Activated naive CD4-positive, alpha-beta T cell treated with anti-CD3 and anti-CD28 coated beads, Interleukin-2, amount 50 U/mL, for 24 hours (primary cell): ENCODE measurements around the gene POLR2C.
A peak's percentile ranks its signal among the peaks of the same experiment; 100 is the strongest.

Experiments used
- H3K27ac Mint-ChIP-seq: one replicate; pipeline ENCODE4 v1.8.0; 2021; ENCODE audit warnings: mild to moderate bottlenecking, mixed read lengths
- H3K27me3 Mint-ChIP-seq: one replicate; pipeline ENCODE4 v1.8.0; 2021; ENCODE audit warnings: mixed read lengths
- H3K36me3 Mint-ChIP-seq: one replicate; pipeline ENCODE4 v1.8.0; 2021; ENCODE audit warnings: mixed read lengths
- H3K4me1 Mint-ChIP-seq: one replicate; pipeline ENCODE4 v1.8.0; 2021; ENCODE audit warnings: mixed read lengths
- H3K4me3 Mint-ChIP-seq: one replicate; pipeline ENCODE4 v1.8.0; 2021; ENCODE audit warnings: mild to moderate bottlenecking, mixed read lengths
- H3K9me3 Mint-ChIP-seq: one replicate; pipeline ENCODE4 v1.8.0; 2021; ENCODE audit warnings: mixed read lengths

Gene POLR2C

GRCh38 chr16:57502048-57502775 lies 39.7 kb downstream of the POLR2C start:
- no peaks in the 10 kb centered on the region for H3K27me3 Mint-ChIP-seq
- H3K4me3 Mint-ChIP-seq, result no peak overlapping the region
- H3K9me3 Mint-ChIP-seq, result no peaks in the 10 kb centered on the region
- H3K4me1 Mint-ChIP-seq, result peaks cover 10% of the 10 kb centered on the region
- H3K36me3 Mint-ChIP-seq, result no peaks in the 10 kb centered on the region
- H3K27ac Mint-ChIP-seq, result peak overlapping the region; percentile 14

GRCh38 chr16:57503366-57503765 lies 40.9 kb downstream of the POLR2C start:
- Mint-ChIP-seq H3K27me3 (no peaks in the 10 kb centered on the region), H3K4me1 (peaks cover 10% of the 10 kb centered on the region), H3K27ac (no peak overlapping the region), H3K9me3 (no peaks in the 10 kb centered on the region), H3K4me3 (no peak overlapping the region), H3K36me3 (no peaks in the 10 kb centered on the region)

- Mint-ChIP-seq H3K4me1 (peaks cover 10% of the 10 kb centered on the region), H3K9me3 (no peaks in the 10 kb centered on the region), H3K4me3 (no peak overlapping the region), H3K27ac (no peak overlapping the region), H3K27me3 (no peaks in the 10 kb centered on the region), H3K36me3 (no peaks in the 10 kb centered on the region)
These were observed 41.5 kb downstream of the POLR2C start for GRCh38 chr16:57504001-57504400.

GRCh38 chr16:57504491-57504890 lies 42.0 kb downstream of the POLR2C start:
- H3K4me3 Mint-ChIP-seq, result no peak overlapping the region
- H3K27me3 Mint-ChIP-seq, result no peaks in the 10 kb centered on the region
- peaks cover 10% of the 10 kb centered on the region for H3K4me1 Mint-ChIP-seq
- no peaks in the 10 kb centered on the region for H3K9me3 Mint-ChIP-seq
- H3K27ac Mint-ChIP-seq, result no peak overlapping the region
- H3K36me3 Mint-ChIP-seq, result no peaks in the 10 kb centered on the region

GRCh38 chr16:57505169-57505568 lies 42.7 kb downstream of the POLR2C start:
- Mint-ChIP-seq H3K36me3 (no peaks in the 10 kb centered on the region), H3K9me3 (no peaks in the 10 kb centered on the region), H3K4me1 (peaks cover 10% of the 10 kb centered on the region), H3K27me3 (no peaks in the 10 kb centered on the region), H3K4me3 (no peak overlapping the region), H3K27ac (no peak overlapping the region)

- H3K4me1 Mint-ChIP-seq, result no peaks in the 10 kb centered on the region
- no peaks in the 10 kb centered on the region for H3K9me3 Mint-ChIP-seq
- no peak overlapping the region for H3K4me3 Mint-ChIP-seq
- no peaks in the 10 kb centered on the region for H3K36me3 Mint-ChIP-seq
- H3K27me3 Mint-ChIP-seq, result no peaks in the 10 kb centered on the region
- no peak overlapping the region for H3K27ac Mint-ChIP-seq
These were observed 44.9 kb downstream of the POLR2C start for GRCh38 chr16:57507136-57508034.

- no peaks in the 10 kb centered on the region for H3K27me3 Mint-ChIP-seq
These were observed 45.6 kb downstream of the POLR2C start for GRCh38 chr16:57508035-57508425.

GRCh38 chr16:57509231-57509923 lies 46.9 kb downstream of the POLR2C start:
- Mint-ChIP-seq H3K27ac (no peak overlapping the region), H3K27me3 (no peaks in the 10 kb centered on the region)

More at GRCh38 chr16:57508035-57508425, 45.6 kb downstream of the POLR2C start:
- H3K4me1 Mint-ChIP-seq, result no peaks in the 10 kb centered on the region
- no peaks in the 10 kb centered on the region for H3K36me3 Mint-ChIP-seq
- no peaks in the 10 kb centered on the region for H3K9me3 Mint-ChIP-seq
- no peak overlapping the region for H3K4me3 Mint-ChIP-seq
- no peak overlapping the region for H3K27ac Mint-ChIP-seq

GRCh38 chr16:57510016-57510871 lies 47.8 kb downstream of the POLR2C start:
- H3K27ac Mint-ChIP-seq, result no peak overlapping the region
- H3K9me3 Mint-ChIP-seq, result no peaks in the 10 kb centered on the region
- H3K4me1 Mint-ChIP-seq, result no peaks in the 10 kb centered on the region
- H3K4me3 Mint-ChIP-seq, result no peak overlapping the region
- no peaks in the 10 kb centered on the region for H3K36me3 Mint-ChIP-seq
- H3K27me3 Mint-ChIP-seq, result no peaks in the 10 kb centered on the region

More at GRCh38 chr16:57509231-57509923, 46.9 kb downstream of the POLR2C start:
- Mint-ChIP-seq H3K4me1 (no peaks in the 10 kb centered on the region), H3K36me3 (no peaks in the 10 kb centered on the region), H3K9me3 (no peaks in the 10 kb centered on the region), H3K4me3 (no peak overlapping the region)

GRCh38 chr16:57512296-57513001 lies 50.0 kb downstream of the POLR2C start:
- Mint-ChIP-seq H3K9me3 (no peaks in the 10 kb centered on the region), H3K27me3 (no peaks in the 10 kb centered on the region), H3K27ac (no peak overlapping the region), H3K4me1 (no peaks in the 10 kb centered on the region), H3K4me3 (no peak overlapping the region), H3K36me3 (no peaks in the 10 kb centered on the region)

GRCh38 chr16:57513371-57514102 lies 51.1 kb downstream of the POLR2C start:
- no peak overlapping the region for H3K4me3 Mint-ChIP-seq
- H3K36me3 Mint-ChIP-seq, result no peaks in the 10 kb centered on the region
- no peaks in the 10 kb centered on the region for H3K4me1 Mint-ChIP-seq
- H3K27ac Mint-ChIP-seq, result no peak overlapping the region
- H3K9me3 Mint-ChIP-seq, result no peaks in the 10 kb centered on the region
- no peaks in the 10 kb centered on the region for H3K27me3 Mint-ChIP-seq

- H3K27me3 Mint-ChIP-seq, result no peaks in the 10 kb centered on the region
- no peak overlapping the region for H3K4me3 Mint-ChIP-seq
- peaks cover 1% of the 10 kb centered on the region for H3K36me3 Mint-ChIP-seq
- H3K4me1 Mint-ChIP-seq, result no peaks in the 10 kb centered on the region
- no peaks in the 10 kb centered on the region for H3K9me3 Mint-ChIP-seq
- no peak overlapping the region for H3K27ac Mint-ChIP-seq
These were observed 51.9 kb downstream of the POLR2C start for GRCh38 chr16:57514371-57514770.

- H3K36me3 Mint-ChIP-seq, result peaks cover 1% of the 10 kb centered on the region
- H3K9me3 Mint-ChIP-seq, result no peaks in the 10 kb centered on the region
- H3K4me1 Mint-ChIP-seq, result peaks cover 1% of the 10 kb centered on the region
- no peak overlapping the region for H3K4me3 Mint-ChIP-seq
- H3K27me3 Mint-ChIP-seq, result no peaks in the 10 kb centered on the region
- no peak overlapping the region for H3K27ac Mint-ChIP-seq
These were observed 52.5 kb downstream of the POLR2C start for GRCh38 chr16:57514791-57515600.
